Measurements from ENCODE around the gene ZNF345.

DNA sequence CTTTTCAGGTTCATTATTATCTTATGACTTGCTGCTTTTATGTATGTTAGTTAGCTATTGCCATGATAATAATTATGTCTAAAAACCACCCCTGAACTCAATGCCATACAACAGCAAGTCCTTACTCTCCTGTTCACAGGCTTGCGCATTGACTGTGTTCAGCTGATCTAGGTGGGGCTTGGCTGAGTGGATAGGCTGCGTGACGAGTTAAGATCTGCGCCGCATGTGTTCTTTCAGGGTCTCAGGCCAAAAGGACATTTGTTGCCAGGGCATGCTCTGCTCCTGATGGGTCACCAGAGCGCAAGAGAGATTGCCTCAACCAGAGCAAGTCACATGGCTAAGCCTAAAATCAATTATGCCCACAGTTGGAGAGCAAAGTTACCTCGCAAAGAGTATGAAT, 66.3 kb downstream of the ZNF345 start:
- TF ChIP-seq, protein P1, sequence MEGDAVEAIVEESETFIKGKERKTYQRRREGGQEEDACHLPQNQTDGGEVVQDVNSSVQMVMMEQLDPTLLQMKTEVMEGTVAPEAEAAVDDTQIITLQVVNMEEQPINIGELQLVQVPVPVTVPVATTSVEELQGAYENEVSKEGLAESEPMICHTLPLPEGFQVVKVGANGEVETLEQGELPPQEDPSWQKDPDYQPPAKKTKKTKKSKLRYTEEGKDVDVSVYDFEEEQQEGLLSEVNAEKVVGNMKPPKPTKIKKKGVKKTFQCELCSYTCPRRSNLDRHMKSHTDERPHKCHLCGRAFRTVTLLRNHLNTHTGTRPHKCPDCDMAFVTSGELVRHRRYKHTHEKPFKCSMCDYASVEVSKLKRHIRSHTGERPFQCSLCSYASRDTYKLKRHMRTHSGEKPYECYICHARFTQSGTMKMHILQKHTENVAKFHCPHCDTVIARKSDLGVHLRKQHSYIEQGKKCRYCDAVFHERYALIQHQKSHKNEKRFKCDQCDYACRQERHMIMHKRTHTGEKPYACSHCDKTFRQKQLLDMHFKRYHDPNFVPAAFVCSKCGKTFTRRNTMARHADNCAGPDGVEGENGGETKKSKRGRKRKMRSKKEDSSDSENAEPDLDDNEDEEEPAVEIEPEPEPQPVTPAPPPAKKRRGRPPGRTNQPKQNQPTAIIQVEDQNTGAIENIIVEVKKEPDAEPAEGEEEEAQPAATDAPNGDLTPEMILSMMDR (IDR thresholded peaks at IDR 0.05) = no peak
- no peak for TF ChIP-seq TP53 (CRISPR knock-in tag; IDR thresholded peaks at IDR 0.05)

Data from WTC11 (cell line).